ENCODE results near the gene FLNB.

DNA sequence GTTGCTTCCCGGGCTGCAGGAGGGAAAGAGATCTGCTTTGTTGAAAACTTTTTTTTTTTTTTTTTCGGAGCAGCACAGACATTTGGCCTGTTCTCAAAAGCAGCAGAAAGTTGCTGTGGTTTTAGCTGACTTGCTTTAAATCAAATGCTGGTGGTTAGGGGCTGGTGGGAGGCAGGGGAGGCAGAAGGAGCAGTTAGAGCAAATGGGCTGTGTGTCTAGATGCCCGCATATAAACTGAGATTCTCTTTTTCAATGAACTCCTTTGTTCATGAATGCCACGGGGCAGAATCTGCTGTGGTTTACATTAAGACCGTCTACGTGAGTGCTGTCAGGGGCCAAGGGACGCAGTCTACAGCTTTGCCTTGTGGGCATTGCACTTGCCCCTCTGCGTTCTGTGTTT, 95.9 kb downstream of the FLNB start:
- TF ChIP-seq, protein P1, sequence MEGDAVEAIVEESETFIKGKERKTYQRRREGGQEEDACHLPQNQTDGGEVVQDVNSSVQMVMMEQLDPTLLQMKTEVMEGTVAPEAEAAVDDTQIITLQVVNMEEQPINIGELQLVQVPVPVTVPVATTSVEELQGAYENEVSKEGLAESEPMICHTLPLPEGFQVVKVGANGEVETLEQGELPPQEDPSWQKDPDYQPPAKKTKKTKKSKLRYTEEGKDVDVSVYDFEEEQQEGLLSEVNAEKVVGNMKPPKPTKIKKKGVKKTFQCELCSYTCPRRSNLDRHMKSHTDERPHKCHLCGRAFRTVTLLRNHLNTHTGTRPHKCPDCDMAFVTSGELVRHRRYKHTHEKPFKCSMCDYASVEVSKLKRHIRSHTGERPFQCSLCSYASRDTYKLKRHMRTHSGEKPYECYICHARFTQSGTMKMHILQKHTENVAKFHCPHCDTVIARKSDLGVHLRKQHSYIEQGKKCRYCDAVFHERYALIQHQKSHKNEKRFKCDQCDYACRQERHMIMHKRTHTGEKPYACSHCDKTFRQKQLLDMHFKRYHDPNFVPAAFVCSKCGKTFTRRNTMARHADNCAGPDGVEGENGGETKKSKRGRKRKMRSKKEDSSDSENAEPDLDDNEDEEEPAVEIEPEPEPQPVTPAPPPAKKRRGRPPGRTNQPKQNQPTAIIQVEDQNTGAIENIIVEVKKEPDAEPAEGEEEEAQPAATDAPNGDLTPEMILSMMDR (IDR thresholded peaks at IDR 0.05), result no peak
- no peak for TF ChIP-seq POLR2A (IDR thresholded peaks at IDR 0.05)

All from adrenal gland (tissue), 5 donors.